Cerebellar cortex (tissue), 1 donor: ENCODE data around the gene NPY2R.

Experiments used
- DNase-seq: peaks from one replicate; pipeline ENCODE4 v3.0.0-alpha.2; 2015; ENCODE audit warnings: low spot score

The NPY2R gene

DNA sequence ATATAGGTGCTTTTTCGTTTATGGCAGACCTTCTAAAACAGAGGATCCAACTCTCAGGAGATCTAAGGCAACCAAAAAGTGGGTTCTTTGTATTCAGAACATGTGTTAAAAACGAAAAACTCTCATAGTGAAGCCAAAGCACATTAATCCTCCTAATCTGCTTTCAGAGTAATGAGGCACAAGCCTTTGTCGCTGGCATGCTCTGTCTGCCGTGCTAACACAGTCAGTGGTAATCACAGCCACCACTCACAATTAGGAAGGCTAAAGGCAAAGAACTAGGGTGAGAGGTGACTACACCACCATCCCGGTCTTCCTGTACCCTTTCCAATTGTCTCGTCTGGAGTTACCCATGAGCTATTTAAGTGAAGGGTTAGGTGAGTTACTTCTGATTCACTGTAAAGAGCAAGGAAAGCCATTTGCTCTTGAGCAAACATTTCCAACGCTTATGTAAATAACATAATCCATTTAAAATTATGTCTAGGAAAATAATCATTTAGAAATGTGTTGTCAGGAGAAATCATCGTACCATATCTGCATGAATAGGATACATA lies 40.7 kb downstream of the NPY2R start:
- no peak for DNase-seq

DNA sequence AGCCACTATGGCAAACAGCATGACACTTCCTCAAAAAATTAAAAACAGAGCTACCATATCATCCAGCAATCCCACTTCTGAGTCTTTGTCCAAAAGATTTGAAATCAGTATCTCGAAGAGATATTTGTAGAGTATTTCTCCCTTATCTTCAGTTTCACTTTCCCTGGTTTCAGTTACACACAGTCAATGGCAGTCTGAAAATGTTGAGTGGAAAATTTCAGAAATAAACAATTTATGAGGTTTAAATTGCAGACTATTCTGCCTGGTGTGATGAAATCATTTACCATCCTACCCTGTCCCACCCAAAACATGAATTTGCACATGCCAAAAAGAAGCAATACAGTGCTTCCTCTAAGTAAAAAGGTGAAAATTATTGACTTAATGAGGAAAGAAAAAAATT lies 43.9 kb downstream of the NPY2R start:
- no peak for DNase-seq

DNA sequence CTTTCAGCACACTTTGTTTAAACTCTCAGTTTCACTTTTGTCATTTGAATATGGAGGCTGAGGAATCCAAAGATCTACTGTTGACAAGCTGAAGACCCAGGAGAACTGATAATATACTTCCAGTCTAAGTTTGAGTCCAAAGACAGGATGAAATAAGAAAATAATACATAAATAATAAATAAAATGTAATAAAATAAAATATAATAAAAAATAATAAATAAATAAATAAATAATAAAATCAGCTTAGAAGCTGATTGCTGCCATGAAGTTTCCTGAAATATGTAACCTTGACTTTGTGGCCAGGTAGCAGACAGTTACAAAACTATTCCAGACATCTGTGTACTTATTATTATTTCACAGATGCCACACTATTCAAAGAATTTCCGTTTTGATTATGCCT lies 55.0 kb downstream of the NPY2R start:
- DNase-seq = no peak

DNA sequence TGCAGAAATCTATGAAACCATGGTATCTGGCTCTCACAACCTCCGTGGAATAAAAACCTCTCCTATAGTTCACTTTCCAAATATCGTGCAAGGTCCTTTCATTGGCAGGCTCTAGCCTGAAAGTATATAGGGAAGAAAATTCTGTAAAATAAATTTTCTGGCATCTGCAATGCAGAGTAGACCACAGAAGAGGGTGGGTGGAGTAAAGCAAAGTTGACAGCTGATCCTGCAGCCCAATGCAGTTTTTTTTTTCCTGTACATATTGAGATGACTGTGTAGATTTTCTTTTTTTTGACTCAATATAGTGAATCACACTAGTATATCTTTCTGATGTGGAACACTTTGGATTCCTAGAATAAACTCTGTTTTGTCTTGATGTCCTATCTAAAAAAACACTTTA lies 56.7 kb downstream of the NPY2R start:
- no peak for DNase-seq
